GM18861 (cell line): ENCODE results near the gene CDH2.

Experiments
- ATAC-seq: cut with Tn5 transposase; IDR thresholded peaks from one replicate; pipeline ENCODE4 v1.9.1; 2021; ENCODE audit not compliant: unreplicated experiment

CDH2 gene

DNA sequence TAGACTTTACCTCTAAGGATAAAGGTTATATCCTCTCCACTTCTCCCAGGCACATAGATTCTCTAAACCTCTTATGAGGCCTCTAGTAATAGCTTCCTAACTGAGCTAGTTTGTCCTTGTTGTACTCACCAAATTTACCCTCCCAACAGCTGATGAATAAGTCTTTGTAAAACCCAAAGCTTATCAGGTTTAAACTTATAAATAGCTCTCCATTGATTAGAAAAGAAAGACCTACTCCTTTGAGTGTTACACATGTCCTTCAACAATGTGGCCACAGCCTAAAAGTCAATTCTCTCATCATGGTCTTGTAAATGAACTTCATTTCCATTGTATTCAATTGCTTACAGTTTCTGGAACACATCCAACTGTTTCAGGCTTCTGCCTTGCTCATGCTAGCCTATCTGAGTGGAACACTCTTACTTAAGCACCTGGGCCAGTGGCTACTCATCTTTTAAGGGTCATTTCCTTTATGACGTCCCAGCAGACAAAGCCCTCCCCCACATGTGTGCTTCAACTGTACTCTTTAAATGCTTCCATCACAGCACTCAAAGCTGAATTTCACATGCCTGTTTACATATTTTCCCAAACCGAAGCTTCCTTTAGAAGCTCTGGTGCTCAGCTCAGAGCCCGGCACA is 131.6 kb downstream of the CDH2 start:
- no peak for ATAC-seq

DNA sequence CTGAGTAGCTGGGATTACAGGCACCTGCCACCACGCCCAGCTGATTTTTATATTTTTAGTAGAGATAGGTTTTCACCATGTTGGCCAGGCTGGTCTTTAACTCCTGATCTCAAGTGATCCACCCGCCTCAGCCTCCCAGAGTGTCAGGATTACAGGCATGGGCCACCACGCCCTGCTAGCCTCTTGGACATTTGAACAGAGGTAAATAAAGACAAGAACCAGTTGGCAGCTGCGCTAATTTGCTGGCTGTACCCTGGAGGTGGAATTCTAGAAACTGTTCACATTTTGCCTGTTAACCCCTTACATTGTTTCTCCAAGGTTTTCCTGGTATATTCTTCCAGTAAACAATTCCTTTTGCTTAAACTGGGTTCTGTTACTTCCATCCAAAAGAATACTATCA is 132.9 kb downstream of the CDH2 start:
- no peak for ATAC-seq

GRCh38 chr18:28043631-28044030 is 133.3 kb downstream of the CDH2 start:
- no peak for ATAC-seq

DNA sequence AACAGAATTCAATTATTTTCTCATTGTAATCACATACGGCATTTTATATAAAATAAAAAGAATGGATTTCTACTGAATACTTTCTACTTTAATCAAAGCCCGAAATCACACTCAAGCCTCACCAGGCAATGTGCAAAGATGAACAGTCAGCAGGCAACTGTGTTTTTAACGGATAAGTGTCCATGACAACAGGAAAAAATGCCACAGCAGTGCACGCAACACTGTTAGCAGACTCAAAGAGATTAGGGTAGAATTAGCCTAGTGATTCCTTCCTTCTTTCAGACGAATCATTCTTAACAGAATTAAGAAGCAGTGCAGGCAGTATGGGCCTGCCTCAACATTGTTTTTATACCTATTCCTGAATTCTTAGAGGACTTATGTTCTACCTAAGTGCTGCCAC is 135.6 kb downstream of the CDH2 start:
- ATAC-seq = no peak

DNA sequence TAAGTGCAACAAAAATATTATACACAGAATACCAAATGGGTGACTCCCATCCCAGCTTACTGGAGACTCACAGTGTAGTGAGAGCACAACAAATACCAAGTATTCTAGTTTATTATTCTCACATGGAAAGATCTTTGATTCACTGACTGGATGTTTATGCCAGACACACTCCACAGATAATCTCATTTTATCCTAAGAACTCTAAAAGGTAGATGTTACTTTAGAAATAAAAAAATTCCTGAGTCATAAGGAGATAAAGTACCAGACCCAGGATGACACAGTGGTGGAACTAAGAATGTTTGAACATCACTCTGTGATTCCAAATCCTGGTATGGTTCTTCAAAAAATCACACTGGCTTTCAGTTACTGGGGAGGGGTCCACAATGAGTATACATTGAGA is 136.2 kb downstream of the CDH2 start:
- ATAC-seq = no peak

GRCh38 chr18:28040211-28040610 is 136.7 kb downstream of the CDH2 start:
- no peak for ATAC-seq

DNA sequence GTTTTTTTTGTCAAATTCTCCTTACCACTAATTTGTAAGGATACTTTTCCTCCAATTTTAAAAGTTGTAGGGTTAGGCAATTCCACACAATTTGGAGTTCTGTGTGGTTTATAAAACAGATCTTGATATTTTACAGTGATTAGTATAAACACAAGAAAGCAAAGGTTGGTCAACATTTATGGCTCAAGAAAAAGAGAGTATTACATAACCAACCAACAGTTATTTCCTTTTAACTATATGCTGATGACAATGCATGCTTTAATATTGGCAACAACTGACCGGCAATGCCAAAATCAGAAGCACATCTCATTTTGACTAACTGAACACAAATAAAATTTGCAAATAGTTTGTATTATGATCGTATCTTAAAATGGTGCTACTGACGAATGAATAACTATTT is 137.2 kb downstream of the CDH2 start:
- ATAC-seq = no peak

GRCh38 chr18:28039078-28039477 is 137.9 kb downstream of the CDH2 start:
- ATAC-seq = no peak

DNA sequence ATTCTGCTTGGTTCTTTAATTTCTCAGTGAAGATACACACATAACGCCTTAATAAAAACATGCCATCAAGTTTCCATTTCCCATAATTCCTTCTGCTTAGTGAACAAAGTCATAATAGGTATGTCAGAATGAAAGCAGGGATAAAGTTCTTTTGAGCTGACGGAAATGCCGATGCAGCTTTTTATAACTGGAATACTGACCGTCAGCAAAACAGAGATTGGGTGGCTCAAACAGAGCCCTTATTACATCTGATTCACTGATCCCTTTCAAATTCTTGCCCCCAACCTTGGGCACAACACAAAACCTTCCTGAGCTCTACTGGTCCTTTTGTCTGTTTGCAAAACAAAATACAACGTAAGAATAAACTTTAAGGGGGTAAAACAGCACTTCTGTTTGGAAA is 140.4 kb downstream of the CDH2 start:
- ATAC-seq = no peak

DNA sequence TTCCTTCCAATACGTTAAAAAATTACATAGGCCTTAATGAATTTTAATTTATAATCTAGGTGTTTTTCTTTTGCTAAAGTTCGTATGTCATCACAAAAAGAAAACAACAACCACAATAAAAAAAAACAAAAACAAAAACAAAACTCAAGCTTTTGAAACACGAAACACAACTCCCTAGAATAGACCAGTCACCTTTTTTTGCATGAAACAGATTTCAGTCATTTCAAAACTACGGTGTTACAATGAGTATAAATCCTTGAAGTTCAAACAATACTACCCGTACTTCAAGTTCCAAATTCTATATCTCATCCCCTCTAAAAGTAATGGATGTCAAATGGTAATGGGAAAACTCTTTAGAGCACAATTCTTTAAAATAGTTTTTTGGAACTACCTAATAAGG is 142.4 kb downstream of the CDH2 start:
- no peak for ATAC-seq

- no peak for ATAC-seq
These were observed 144.8 kb downstream of the CDH2 start for GRCh38 chr18:28032177-28032576.

GRCh38 chr18:28030458-28030857 is 146.5 kb downstream of the CDH2 start:
- ATAC-seq = no peak

DNA sequence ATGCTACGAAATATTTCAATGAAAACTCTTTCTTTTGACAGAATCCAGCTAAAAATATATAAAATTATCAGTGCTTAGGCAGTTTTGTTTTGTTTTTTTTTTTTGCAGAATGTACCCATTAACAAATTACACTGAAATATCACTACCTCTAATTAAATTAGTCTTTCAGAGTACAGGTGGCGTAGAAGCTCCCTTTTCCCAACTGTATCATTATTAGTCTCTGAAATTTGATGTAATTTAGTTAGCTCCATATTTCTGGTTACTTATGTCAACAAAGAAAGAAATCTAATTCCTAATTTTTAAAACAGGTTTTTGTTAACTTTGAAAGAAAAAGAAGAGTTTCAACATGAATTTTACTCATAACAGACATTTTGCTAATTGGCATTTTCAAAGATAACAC is 149.2 kb downstream of the CDH2 start:
- no peak for ATAC-seq

- ATAC-seq = no peak
These were observed 157.4 kb downstream of the CDH2 start for GRCh38 chr18:28019425-28020108.

GRCh38 chr18:28018351-28018750 is 158.6 kb downstream of the CDH2 start:
- ATAC-seq = no peak

DNA sequence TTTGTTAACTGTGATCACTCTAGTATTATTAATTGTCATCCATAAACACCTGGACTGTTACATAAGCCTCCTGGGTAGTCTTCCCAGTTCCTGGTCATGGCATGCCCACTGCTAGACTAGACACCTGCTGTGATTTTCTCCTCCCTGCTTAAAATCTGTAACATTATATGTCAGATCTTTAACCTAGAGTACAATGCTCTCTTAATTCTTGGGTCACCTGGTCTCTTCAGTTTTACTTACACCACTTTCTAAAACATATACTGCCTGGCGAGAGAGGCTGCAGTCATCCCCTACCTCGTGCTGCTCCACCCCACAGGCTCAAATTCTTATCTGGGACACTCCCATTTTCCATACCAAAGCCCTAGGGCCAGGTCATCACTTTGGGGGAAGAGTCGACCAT is 161.3 kb downstream of the CDH2 start:
- ATAC-seq = no peak

DNA sequence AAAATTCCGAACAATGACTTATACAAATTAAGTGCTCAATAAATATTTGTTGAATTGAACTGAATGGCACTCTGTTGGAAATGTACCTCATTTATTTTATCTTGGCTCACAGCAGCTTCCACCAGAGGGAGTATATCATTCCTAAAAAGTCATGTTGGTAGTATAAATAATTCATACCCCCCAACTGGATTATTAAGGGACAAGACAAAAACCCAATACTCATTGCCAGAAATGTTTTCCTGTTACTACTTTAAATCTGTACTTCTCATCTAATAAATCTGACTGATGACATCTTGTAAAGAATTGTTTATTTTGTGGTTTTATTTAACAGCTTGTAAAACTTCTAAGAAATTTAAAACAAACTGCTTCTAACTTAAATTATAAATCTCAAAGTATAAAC is 163.9 kb downstream of the CDH2 start:
- no peak for ATAC-seq

- ATAC-seq = no peak
These were observed 164.6 kb downstream of the CDH2 start for GRCh38 chr18:28012336-28012735.

DNA sequence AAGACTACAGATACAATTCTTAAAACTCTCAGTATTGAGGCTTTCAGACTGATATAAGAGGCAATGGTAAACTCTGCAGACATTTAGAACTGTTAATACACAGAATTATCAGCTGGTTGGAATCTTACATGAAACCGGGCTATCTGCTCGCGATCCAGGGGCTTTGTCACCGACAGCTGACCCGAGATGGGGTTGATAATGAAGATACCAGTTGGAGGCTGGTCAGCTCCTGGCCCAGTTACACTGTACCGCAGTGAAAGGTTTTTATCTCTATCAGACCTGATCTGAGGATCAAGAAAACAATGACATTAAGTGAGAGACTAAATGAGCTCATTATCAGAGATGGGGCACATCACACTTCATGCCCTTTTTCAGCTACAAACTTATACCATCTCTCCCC is 167.3 kb downstream of the CDH2 start:
- no peak for ATAC-seq

- ATAC-seq = no peak
These were observed 169.1 kb downstream of the CDH2 start for GRCh38 chr18:28007841-28008240.

DNA sequence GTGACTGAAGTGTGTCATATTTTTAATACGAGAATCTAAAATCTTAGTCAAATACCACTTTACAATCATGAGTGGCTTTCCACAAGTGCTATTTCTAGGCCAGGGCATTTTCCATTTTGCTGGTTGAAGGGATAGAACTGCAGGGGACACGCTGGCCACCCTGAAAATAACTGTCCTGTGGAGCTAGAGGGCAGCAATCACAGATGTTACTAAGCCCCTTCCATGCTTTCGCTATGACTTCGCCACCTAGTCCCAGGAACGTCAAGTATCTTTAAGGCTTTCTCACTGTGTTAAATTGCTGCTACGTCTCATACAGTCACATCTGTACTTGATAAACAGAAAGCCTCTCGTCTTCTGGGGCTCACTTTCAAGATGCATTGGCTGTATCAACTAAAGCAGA is 171.8 kb downstream of the CDH2 start:
- no peak for ATAC-seq

DNA sequence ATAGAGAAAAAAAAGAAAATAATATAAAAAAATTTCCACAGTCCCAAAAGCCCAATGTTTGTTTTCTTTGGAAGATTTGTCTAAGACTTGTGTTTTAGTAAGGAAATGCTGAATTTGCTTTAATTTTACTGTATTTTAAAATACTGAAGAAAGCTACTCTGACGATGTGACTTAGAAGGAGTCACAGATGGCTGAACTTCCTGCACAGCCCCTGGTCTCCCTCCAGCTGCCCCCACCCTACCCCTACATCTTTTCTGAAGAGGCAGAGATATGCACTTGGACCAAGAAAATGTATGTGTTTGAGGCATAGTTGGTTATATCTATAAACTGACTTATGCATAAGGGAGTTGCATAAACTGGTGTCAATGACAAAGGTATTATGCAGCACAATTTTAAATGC is 172.3 kb downstream of the CDH2 start:
- no peak for ATAC-seq

- ATAC-seq = no peak
These were observed 173.5 kb downstream of the CDH2 start for GRCh38 chr18:28003451-28003850.
